Fibroblast of mammary gland (primary cell): Measurements from ENCODE around the gene JAK3.

Experiments
- DNase-seq: peaks from one replicate; pipeline ENCODE4 v3.0.0-alpha.2; 2010; ENCODE audit warnings: low read depth
- H3K4me3 ChIP-seq: 2 replicates; pipeline ENCODE4 v1.5.1; 2011; ENCODE audit warnings: low read depth, mild to moderate bottlenecking, low read length, moderate library complexity; ENCODE audit not compliant: control insufficient read depth
- TF ChIP-seq, protein P1 (sequence below): conservative IDR thresholded peaks from 2 replicates; pipeline ENCODE4 v1.5.1; 2011; ENCODE audit warnings: low read depth, low read length, inconsistent platforms; ENCODE audit not compliant: control insufficient read depth, insufficient read depth

JAK3 gene

DNA sequence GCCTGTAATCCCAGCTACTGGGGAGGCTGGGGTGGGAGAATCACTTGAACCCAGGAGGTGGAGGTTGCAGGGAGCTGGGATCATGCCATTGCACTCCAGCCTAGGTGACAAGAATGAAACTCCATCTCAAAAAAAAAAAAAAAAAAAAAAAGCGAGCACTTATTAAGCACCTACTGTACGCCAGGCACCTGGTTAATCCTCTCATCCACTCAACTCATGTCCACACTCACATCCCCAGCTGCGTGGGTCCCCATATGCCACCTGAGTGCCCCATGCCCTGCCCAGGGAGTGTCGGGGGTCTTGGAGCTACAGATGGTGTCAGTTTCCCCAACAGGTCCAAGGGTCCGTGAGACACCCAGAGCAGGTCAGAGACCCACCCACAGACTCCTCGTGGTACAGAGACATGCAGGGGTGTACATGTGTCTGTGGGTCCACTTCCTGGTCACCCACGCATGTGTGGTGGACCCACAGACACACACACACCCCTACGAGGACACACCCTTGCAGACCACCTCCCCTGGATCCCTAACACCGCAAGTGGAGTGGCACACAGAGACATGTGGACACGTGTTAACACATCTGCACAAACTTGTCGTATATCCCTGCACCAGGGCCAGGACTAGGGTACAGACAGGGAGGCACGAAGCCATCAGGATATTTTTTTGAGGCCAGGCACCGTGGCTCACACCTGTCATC is 30.0 kb downstream of the JAK3 start:
- H3K4me3 ChIP-seq, result no peak overlapping the region
- DNase-seq, result no peak
- TF ChIP-seq, protein P1, sequence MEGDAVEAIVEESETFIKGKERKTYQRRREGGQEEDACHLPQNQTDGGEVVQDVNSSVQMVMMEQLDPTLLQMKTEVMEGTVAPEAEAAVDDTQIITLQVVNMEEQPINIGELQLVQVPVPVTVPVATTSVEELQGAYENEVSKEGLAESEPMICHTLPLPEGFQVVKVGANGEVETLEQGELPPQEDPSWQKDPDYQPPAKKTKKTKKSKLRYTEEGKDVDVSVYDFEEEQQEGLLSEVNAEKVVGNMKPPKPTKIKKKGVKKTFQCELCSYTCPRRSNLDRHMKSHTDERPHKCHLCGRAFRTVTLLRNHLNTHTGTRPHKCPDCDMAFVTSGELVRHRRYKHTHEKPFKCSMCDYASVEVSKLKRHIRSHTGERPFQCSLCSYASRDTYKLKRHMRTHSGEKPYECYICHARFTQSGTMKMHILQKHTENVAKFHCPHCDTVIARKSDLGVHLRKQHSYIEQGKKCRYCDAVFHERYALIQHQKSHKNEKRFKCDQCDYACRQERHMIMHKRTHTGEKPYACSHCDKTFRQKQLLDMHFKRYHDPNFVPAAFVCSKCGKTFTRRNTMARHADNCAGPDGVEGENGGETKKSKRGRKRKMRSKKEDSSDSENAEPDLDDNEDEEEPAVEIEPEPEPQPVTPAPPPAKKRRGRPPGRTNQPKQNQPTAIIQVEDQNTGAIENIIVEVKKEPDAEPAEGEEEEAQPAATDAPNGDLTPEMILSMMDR, result no peak

DNA sequence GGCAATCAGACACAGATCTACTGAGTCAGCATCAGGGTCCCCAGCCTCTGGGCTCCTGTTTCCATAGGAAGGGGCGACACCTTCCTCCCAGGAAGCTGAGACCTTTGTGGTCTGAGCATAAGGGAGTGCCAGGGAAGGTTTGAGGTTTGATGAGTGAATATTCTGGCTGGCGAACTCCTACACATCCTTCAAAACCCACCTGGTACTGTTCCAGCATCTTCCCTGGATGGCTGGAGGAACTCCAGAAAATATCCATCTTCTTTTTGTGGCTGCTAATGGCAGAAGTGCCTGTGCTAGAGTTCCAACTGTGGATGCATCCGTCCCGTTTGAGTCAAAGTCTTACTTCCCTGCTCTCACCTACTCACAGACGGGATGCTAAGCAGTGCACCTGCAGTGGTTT is 35.7 kb downstream of the JAK3 start:
- TF ChIP-seq, protein P1, result no peak
- DNase-seq, result no peak
- no peak overlapping the region for H3K4me3 ChIP-seq

DNA sequence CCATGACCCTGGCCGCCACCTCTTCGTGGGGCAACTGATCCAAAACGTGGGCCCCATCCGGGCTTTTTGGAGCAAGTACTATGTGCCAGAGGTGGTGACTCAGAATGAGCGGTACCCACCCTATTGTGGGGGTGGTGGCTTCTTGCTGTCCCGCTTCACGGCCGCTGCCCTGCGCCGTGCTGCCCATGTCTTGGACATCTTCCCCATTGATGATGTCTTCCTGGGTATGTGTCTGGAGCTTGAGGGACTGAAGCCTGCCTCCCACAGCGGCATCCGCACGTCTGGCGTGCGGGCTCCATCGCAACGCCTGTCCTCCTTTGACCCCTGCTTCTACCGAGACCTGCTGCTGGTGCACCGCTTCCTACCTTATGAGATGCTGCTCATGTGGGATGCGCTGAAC is 36.1 kb downstream of the JAK3 start:
- TF ChIP-seq, protein P1, result no peak
- no peak for DNase-seq
- no peak overlapping the region for H3K4me3 ChIP-seq

DNA sequence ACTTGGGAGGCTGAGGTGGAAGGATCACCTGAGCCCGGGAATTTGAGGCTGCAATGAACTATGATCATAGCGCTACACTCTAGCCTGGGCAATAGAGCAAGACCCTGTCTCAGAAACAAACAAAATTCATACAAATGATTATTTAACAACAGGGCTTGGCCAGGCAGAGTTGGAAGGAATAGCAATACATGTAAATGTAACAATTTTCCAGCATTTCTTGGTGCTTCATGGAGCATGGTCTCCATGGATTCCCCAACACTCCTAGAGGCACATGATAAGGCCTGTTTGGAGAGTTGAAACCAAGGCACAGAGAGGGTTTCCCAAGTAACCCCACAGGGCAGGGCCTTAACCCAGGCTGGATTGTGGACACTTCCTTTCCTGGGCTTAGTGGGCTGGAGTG is 36.7 kb downstream of the JAK3 start:
- no peak for DNase-seq
- TF ChIP-seq, protein P1, result no peak
- H3K4me3 ChIP-seq, result no peak overlapping the region

DNA sequence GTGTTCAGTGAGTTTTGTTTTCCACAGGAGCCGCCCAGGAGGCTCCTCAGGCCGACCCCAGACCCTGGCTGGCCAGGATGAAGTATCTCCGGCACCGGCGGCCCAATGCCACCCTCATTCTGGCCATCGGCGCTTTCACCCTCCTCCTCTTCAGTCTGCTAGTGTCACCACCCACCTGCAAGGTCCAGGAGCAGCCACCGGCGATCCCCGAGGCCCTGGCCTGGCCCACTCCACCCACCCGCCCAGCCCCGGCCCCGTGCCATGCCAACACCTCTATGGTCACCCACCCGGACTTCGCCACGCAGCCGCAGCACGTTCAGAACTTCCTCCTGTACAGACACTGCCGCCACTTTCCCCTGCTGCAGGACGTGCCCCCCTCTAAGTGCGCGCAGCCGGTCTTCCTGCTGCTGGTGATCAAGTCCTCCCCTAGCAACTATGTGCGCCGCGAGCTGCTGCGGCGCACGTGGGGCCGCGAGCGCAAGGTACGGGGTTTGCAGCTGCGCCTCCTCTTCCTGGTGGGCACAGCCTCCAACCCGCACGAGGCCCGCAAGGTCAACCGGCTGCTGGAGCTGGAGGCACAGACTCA is 40.0 kb downstream of the JAK3 start:
- TF ChIP-seq, protein P1, result no peak
- no peak for DNase-seq
- H3K4me3 ChIP-seq, result no peak overlapping the region

DNA sequence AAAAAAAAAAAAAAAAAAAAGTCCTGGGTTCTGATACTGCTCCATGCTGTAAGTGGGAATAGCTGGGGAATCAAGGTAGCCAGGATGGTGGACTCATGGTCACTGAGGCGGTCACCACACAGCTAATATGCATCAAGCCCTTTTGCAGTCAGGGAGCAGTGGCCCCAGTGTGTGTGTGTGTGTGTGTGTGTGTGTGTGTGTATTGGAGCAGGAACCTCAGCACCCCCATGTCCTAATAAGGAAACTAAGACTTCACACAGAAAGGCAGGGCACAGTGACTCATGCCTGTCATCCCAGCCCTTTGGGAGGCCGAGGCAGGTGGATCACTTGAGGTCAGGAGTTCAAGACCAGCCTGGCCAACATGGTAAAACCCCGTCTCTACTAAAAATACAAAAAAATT is 40.8 kb downstream of the JAK3 start:
- H3K4me3 ChIP-seq, result no peak overlapping the region
- no peak for DNase-seq
- TF ChIP-seq, protein P1, result no peak
